Body of pancreas (tissue), 4 donors: ENCODE results near the gene RPRM. TPM values are rescaled to one million over a fixed set of nuclear protein-coding genes. Genes with fewer than 3 reads are reported as not detected.

Experiments used
- ATAC-seq: fragments of 150-250 bp; one replicate; pipeline ENCODE4 v1.9.1; 2016
- DNase-seq, 4 donors: peaks; one replicate each; pipeline ENCODE4 v3.0.0-alpha.2; 2019
- H3K27ac ChIP-seq, 4 donors: fragments of 200-600 bp; sonication (generic); 1 replicate in 3 of 4; 2 replicates in 1 of 4; pipeline versions ENCODE4 v1.5.1 to v1.6.1; 2016 to 2019; ENCODE audit warnings: mild to moderate bottlenecking in 1 of 4, mixed read lengths in 1 of 4, moderate library complexity in 1 of 4
- H3K27me3 ChIP-seq, 2 donors: fragments of 200-600 bp; sonication (generic); one replicate each; pipeline ENCODE4 v1.6.0; 2016; ENCODE audit warnings: mild to moderate bottlenecking in 1 of 2
- H3K36me3 ChIP-seq, 2 donors: fragments of 200-600 bp; sonication (generic); replicated peaks in 1 of 2; 2 replicates each; pipeline ENCODE4 v1.5.1; 2016; ENCODE audit warnings: low read depth in 2 of 2; ENCODE audit not compliant: insufficient read depth in 1 of 2
- H3K4me1 ChIP-seq: fragments of 200-600 bp; sonication (generic); one replicate; pipeline ENCODE4 v1.6.0; 2016
- H3K4me3 ChIP-seq, 2 donors: fragments of 200-600 bp; sonication (generic); 1 replicate in 1 of 2; 2 replicates in 1 of 2; pipeline ENCODE4 v1.5.1; 2016 to 2019
- H3K9me3 ChIP-seq, 3 donors: fragments of 200-600 bp; sonication (generic); 1 replicate in 2 of 3; 2 replicates in 1 of 3; pipeline ENCODE4 v1.5.1; 2016
- POLR2A ChIP-seq, 3 donors: fragments of 450-650 bp; IDR thresholded peaks; one replicate each; pipeline ENCODE4 v1.6.1; 2016; ENCODE audit warnings: antibody characterized with exemption in 3 of 3, mild to moderate bottlenecking in 2 of 3
- WGBS, 2 donors: methylation state at CpG; one replicate each; pipeline ENCODE4 v1.1.5; 2017; 5-methylcytosine and 5-hydroxymethylcytosine counted together
- intact Hi-C: fragments of 100-400 bp; cut with DNase I; formaldehyde crosslinking; loops from one replicate; pipeline ENCODE4 v1.15.1; 2023
- total RNA-seq, 2 donors: library from RNA; depleted of rRNA; stranded (reverse); fragments of >200 nt; gene quantifications; one replicate each; pipeline ENCODE4 v1.1.0, GENCODE V29; 2016
- TF ChIP-seq, protein P1 (sequence below), 7 experiments: fragments of 450-650 bp in 4 of 7; fragments of 200-600 bp in 3 of 7; sonication (generic) in 3 of 7; IDR thresholded peaks; one replicate each; pipeline ENCODE4 v1.5.1; 2016 to 2019; ENCODE audit warnings: antibody characterized with exemption in 7 of 7

The RPRM gene
- total RNA-seq, 2 donors from 2014 or later, result not detected

DNA sequence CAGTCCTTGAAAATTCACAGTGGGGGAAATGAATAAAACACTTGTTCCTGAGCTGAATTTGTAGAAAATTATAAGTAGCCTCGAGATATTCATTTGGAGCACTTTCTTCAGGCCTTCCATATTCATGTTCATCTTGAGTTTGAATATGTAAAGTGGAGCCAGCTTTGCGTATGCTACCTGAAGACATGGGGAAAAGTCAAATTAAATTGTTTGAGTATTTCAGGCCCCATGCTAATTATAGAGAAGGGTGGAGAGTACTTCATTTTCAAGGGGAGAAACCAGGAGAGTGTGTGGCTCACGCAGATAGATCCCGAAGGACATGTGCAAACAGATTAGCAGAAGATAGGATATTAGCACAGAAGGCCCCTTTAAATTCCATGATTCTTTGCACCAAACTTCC lies 7.7 kb downstream of the RPRM start:
- no peak overlapping the region for H3K4me3 ChIP-seq
- DNase-seq, result no peak
- H3K27me3 ChIP-seq, result no peaks in the 10 kb centered on the region
- H3K9me3 ChIP-seq, result no peaks in the 10 kb centered on the region
- H3K4me1 ChIP-seq, result no peaks in the 10 kb centered on the region
- intact Hi-C loops, result no loop called here
- 69 to 70% methylated on average over 4 of the region's 4 CpGs for WGBS, 2 donors
- no peak overlapping the region for H3K27ac ChIP-seq
- TF ChIP-seq, protein P1, sequence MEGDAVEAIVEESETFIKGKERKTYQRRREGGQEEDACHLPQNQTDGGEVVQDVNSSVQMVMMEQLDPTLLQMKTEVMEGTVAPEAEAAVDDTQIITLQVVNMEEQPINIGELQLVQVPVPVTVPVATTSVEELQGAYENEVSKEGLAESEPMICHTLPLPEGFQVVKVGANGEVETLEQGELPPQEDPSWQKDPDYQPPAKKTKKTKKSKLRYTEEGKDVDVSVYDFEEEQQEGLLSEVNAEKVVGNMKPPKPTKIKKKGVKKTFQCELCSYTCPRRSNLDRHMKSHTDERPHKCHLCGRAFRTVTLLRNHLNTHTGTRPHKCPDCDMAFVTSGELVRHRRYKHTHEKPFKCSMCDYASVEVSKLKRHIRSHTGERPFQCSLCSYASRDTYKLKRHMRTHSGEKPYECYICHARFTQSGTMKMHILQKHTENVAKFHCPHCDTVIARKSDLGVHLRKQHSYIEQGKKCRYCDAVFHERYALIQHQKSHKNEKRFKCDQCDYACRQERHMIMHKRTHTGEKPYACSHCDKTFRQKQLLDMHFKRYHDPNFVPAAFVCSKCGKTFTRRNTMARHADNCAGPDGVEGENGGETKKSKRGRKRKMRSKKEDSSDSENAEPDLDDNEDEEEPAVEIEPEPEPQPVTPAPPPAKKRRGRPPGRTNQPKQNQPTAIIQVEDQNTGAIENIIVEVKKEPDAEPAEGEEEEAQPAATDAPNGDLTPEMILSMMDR (IDR thresholded peaks at IDR 0.05), result no peak
- no peak for TF ChIP-seq POLR2A (IDR thresholded peaks at IDR 0.05)
- H3K36me3 ChIP-seq, result no peaks in the 10 kb centered on the region
- no peak for ATAC-seq

DNA sequence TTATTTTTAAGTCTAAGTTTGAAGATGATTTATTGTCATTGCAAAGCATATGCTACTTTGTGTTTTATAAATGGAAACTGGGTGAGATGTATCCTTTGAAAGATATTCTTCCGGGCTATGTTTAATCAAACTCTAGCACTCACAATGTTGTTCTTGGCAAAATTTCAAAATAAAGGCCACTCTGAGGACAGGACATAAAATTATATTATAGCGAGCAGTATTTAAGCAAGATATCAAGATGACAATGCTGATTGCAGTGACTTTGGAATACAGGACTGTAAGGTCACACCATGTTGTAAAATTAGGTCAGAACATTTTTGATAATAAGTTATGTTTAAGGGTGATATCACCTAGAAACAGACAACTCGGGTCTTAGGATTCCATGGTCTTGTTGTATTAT lies 14.2 kb downstream of the RPRM start:
- Histone ChIP-seq H3K4me1 (no peaks in the 10 kb centered on the region), H3K27me3 (no peaks in the 10 kb centered on the region), H3K9me3 (no peaks in the 10 kb centered on the region), H3K4me3 (no peak overlapping the region), H3K36me3 (no peaks in the 10 kb centered on the region), H3K27ac (no peak overlapping the region)
- TF ChIP-seq, protein P1 (IDR thresholded peaks at IDR 0.05), result no peak
- no peak for TF ChIP-seq POLR2A (IDR thresholded peaks at IDR 0.05)
- intact Hi-C loops, result no loop called here
- ATAC-seq (no peak), DNase-seq (no peak)
- WGBS, 2 donors, result 39 to 45% methylated on average over 3 of the region's 3 CpGs

DNA sequence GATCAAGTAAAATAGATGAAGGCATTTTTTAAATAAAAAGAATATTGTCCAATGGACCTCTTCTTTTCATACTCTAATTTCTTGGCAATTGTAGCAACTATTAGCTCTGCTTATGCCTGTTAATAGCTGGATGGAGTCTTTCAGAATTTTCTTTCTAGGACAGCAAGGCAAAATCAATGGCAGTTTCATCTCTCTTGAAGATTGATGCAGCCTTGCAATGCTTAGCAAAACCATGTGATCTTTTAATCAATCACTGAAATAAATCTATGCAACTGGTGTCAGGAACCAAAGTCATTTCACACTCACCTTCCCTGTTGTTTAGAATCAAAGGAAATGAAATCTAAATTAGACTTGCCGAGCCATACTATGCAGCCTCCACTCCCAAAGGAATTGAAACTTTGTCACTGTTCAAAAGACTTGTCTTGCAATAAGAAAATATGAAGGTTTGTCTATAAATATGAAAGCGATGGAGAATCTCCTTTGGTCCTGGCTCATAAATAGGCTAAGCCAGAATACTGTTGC lies 16.2 kb downstream of the RPRM start:
- WGBS, 2 donors, result 59 to 66% methylated on average over 2 of the region's 2 CpGs
- H3K4me3 ChIP-seq, result no peak overlapping the region
- DNase-seq, result no peak
- no peaks in the 10 kb centered on the region for H3K9me3 ChIP-seq
- no peak for ATAC-seq
- no peak overlapping the region for H3K27ac ChIP-seq
- H3K27me3 ChIP-seq, result no peaks in the 10 kb centered on the region
- TF ChIP-seq, protein P1 (IDR thresholded peaks at IDR 0.05), result no peak
- TF ChIP-seq POLR2A (IDR thresholded peaks at IDR 0.05), result no peak
- H3K4me1 ChIP-seq, result no peaks in the 10 kb centered on the region
- intact Hi-C loops, result no loop called here
- H3K36me3 ChIP-seq, result no peaks in the 10 kb centered on the region

DNA sequence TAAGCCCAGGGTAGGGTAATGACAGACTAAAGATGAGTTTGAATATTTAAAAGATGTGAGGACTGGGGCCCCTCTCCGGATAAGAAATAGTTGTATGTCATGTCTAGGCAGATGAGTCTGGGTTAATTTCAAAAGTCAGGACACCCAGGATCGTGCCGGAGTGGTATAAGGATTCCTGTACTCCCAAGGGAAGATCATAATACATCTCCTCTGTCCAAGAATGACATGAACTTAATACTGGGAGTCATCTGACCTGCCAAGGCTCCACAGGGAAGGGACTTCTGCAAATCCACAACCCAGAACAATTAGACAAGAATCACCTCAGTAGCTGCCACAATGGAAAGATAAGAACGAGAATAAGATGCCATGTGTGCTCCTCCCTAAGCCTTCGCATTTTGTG lies 17.1 kb downstream of the RPRM start:
- H3K4me1 ChIP-seq, result no peaks in the 10 kb centered on the region
- intact Hi-C loops, result no loop called here
- TF ChIP-seq POLR2A (IDR thresholded peaks at IDR 0.05), result no peak
- TF ChIP-seq, protein P1 (IDR thresholded peaks at IDR 0.05), result no peak
- no peaks in the 10 kb centered on the region for H3K9me3 ChIP-seq
- DNase-seq, result no peak
- no peaks in the 10 kb centered on the region for H3K36me3 ChIP-seq
- no peak overlapping the region for H3K27ac ChIP-seq
- no peak for ATAC-seq
- WGBS, 2 donors, result 49 to 56% methylated on average over 5 of the region's 5 CpGs
- no peak overlapping the region for H3K4me3 ChIP-seq
- no peaks in the 10 kb centered on the region for H3K27me3 ChIP-seq

DNA sequence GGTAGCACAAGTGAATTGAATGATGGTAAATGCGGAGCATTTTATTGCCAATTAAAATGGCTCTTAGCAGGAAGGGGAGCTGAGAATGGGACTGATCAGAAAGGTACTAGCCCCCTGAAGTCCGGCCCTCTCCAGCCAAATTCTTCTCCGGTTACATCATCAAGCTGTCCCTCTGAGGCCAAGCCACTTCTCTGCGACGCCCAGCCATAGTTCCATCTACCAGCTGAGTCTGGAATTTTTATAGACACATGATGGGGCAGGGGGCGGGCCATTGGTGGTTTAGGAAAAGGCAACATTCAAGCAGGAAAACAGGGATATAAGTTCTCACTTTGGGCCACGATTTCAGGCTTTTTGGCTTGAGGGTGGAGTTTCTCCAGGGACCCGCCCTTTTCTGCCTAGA lies 22.7 kb downstream of the RPRM start:
- Histone ChIP-seq H3K27me3 (no peaks in the 10 kb centered on the region), H3K27ac (no peak overlapping the region), H3K4me1 (no peaks in the 10 kb centered on the region), H3K4me3 (no peak overlapping the region), H3K36me3 (no peaks in the 10 kb centered on the region), H3K9me3 (no peaks in the 10 kb centered on the region)
- intact Hi-C loops, result no loop called here
- ATAC-seq (no peak), DNase-seq (no peak)
- TF ChIP-seq, protein P1 (IDR thresholded peaks at IDR 0.05), result no peak
- TF ChIP-seq POLR2A (IDR thresholded peaks at IDR 0.05), result no peak
- WGBS, 2 donors, result 63 to 72% methylated on average over 8 of the region's 8 CpGs
